Activated CD4-positive, CD25-positive, alpha-beta regulatory T cell treated with anti-CD3 and anti-CD28 coated beads, Interleukin-2, amount 50 U/mL, for 16 hours (primary cell): ENCODE data around the gene NT5DC4.
A peak's percentile ranks its signal among the peaks of the same experiment; 100 is the strongest.

Source experiments
- DNase-seq: peaks from one replicate; pipeline ENCODE4 v3.0.0-alpha.2; 2020; ENCODE audit warnings: low read depth, low spot score

Gene NT5DC4

GRCh38 chr2:112720785-112721184, at the start of gene NT5DC4:
NT5DC4 (plus strand) TSS chr2:112721020; CDS start chr2:112721080, 60 bp downstream.
- DNase-seq, result no peak

- DNase-seq, result no peak
These were observed 49.0 kb upstream of the NT5DC4 start for GRCh38 chr2:112671801-112672200.

GRCh38 chr2:112673008-112673407, 47.8 kb upstream of the NT5DC4 start:
- no peak for DNase-seq

- DNase-seq, result no peak
These were observed 46.6 kb upstream of the NT5DC4 start for GRCh38 chr2:112674229-112674628.

GRCh38 chr2:112679484-112679883, 41.3 kb upstream of the NT5DC4 start:
- no peak for DNase-seq

GRCh38 chr2:112680666-112681101, 40.1 kb upstream of the NT5DC4 start:
- no peak for DNase-seq

- DNase-seq, result no peak
These were observed 38.7 kb upstream of the NT5DC4 start for GRCh38 chr2:112682101-112682500.

GRCh38 chr2:112683550-112684414, 37.0 kb upstream of the NT5DC4 start:
- no peak for DNase-seq

GRCh38 chr2:112684415-112684775, 36.4 kb upstream of the NT5DC4 start:
- DNase-seq, result no peak

GRCh38 chr2:112685271-112685884, 35.4 kb upstream of the NT5DC4 start:
- no peak for DNase-seq

- DNase-seq, result no peak
These were observed 34.2 kb upstream of the NT5DC4 start for GRCh38 chr2:112686348-112687217.

GRCh38 chr2:112687522-112687921, 33.3 kb upstream of the NT5DC4 start:
- DNase-seq, result no peak

GRCh38 chr2:112688086-112688880, 32.5 kb upstream of the NT5DC4 start:
- no peak for DNase-seq

- DNase-seq, result peak; percentile 44
These were observed 29.9 kb upstream of the NT5DC4 start for GRCh38 chr2:112690853-112691401.

- DNase-seq, result no peak
These were observed 28.9 kb upstream of the NT5DC4 start for GRCh38 chr2:112691881-112692281.

- no peak for DNase-seq
These were observed 28.3 kb upstream of the NT5DC4 start for GRCh38 chr2:112692495-112692911.

- no peak for DNase-seq
These were observed 27.9 kb upstream of the NT5DC4 start for GRCh38 chr2:112692918-112693317.

GRCh38 chr2:112693596-112693995, 27.2 kb upstream of the NT5DC4 start:
- DNase-seq, result no peak

GRCh38 chr2:112694182-112694581, 26.6 kb upstream of the NT5DC4 start:
- no peak for DNase-seq

GRCh38 chr2:112698834-112699515, 21.8 kb upstream of the NT5DC4 start:
- no peak for DNase-seq
